Suppressor macrophage treated with lipopolysaccharide for 1 hour (primary cell): ENCODE measurements around the gene CASD1.

ENCODE experiments used
- DNase-seq, 3 donors: peaks; one replicate each; pipeline ENCODE4 v3.0.0-alpha.2; 2020 to 2022

Gene CASD1

GRCh38 chr7:94514140-94514889, 4.7 kb downstream of the CASD1 start:
- DNase-seq: no peak

- no peak for DNase-seq
These were observed 5.3 kb downstream of the CASD1 start for GRCh38 chr7:94514917-94515316.

GRCh38 chr7:94525923-94526322, 16.3 kb downstream of the CASD1 start:
- DNase-seq: no peak

GRCh38 chr7:94529516-94529915, 19.9 kb downstream of the CASD1 start:
- DNase-seq: no peak

GRCh38 chr7:94530109-94530508, 20.5 kb downstream of the CASD1 start:
- no peak for DNase-seq

GRCh38 chr7:94532676-94533075, 23.1 kb downstream of the CASD1 start:
- no peak for DNase-seq

GRCh38 chr7:94540428-94540827, 30.8 kb downstream of the CASD1 start:
- no peak for DNase-seq

GRCh38 chr7:94547126-94547525, 37.5 kb downstream of the CASD1 start:
- no peak for DNase-seq

- DNase-seq: no peak
These were observed 46.4 kb downstream of the CASD1 start for GRCh38 chr7:94556028-94556427.

GRCh38 chr7:94557215-94557614, 47.6 kb downstream of the CASD1 start:
- DNase-seq: no peak

- DNase-seq: no peak
These were observed 50.4 kb downstream of the CASD1 start for GRCh38 chr7:94559972-94560371.

- DNase-seq: no peak
These were observed 52.4 kb downstream of the CASD1 start for GRCh38 chr7:94561841-94562514.

GRCh38 chr7:94562525-94562924, 52.9 kb downstream of the CASD1 start:
- DNase-seq: no peak

GRCh38 chr7:94565247-94565894, 55.8 kb downstream of the CASD1 start:
- no peak for DNase-seq

GRCh38 chr7:94567396-94567795, 57.8 kb downstream of the CASD1 start:
- no peak for DNase-seq

GRCh38 chr7:94571816-94572215, 62.2 kb downstream of the CASD1 start:
- no peak for DNase-seq

- DNase-seq: no peak
These were observed 66.0 kb downstream of the CASD1 start for GRCh38 chr7:94575646-94576045.

GRCh38 chr7:94576316-94576715, 66.7 kb downstream of the CASD1 start:
- no peak for DNase-seq

- DNase-seq: no peak
These were observed 67.7 kb downstream of the CASD1 start for GRCh38 chr7:94577357-94577756.

- no peak for DNase-seq
These were observed 69.0 kb downstream of the CASD1 start for GRCh38 chr7:94578614-94579013.

GRCh38 chr7:94579470-94579869, 69.9 kb downstream of the CASD1 start:
- DNase-seq: no peak

GRCh38 chr7:94580601-94581000, 71.0 kb downstream of the CASD1 start:
- DNase-seq: no peak

- DNase-seq: no peak
These were observed 74.5 kb downstream of the CASD1 start for GRCh38 chr7:94584113-94584512.

GRCh38 chr7:94588075-94588474, 78.5 kb downstream of the CASD1 start:
- no peak for DNase-seq
